Transverse colon (tissue), 4 donors: ENCODE data around the gene GTPBP1. TPM values are rescaled to one million over a fixed set of nuclear protein-coding genes. Genes with fewer than 3 reads are reported as not detected.

Source experiments
- DNase-seq: peaks from one replicate; pipeline ENCODE4 v3.0.0-alpha.2; 2019
- H3K27ac ChIP-seq, 4 donors: fragments of 200-600 bp; sonication (generic); 2 replicates each; pipeline ENCODE4 v1.5.1; 2016 to 2018; ENCODE audit warnings: inconsistent platforms in 4 of 4
- H3K27me3 ChIP-seq: fragments of 200-600 bp; sonication (generic); 2 replicates; pipeline ENCODE4 v1.5.1; 2017; ENCODE audit warnings: inconsistent platforms
- H3K36me3 ChIP-seq, 4 donors: fragments of 200-600 bp; sonication (generic); 2 replicates each; pipeline ENCODE4 v1.5.1; 2017 to 2019; ENCODE audit warnings: inconsistent platforms in 4 of 4
- H3K4me1 ChIP-seq, 4 donors: fragments of 200-600 bp; sonication (generic); 2 replicates each; pipeline ENCODE4 v1.5.1; 2017 to 2020; ENCODE audit warnings: inconsistent platforms in 4 of 4
- H3K4me3 ChIP-seq, 4 donors: fragments of 200-600 bp; sonication (generic); 1 replicate in 1 of 4; 2 replicates in 3 of 4; pipeline versions ENCODE4 v1.5.1 to v1.6.1; 2017 to 2019; ENCODE audit warnings: inconsistent platforms in 4 of 4
- H3K9me3 ChIP-seq, 2 donors: fragments of 200-600 bp; sonication (generic); 2 replicates each; pipeline ENCODE4 v1.5.1; 2017 to 2019; ENCODE audit warnings: inconsistent platforms in 2 of 2
- CTCF ChIP-seq, 5 experiments: fragments of 200-600 bp in 3 of 5; fragments of 450-650 bp in 2 of 5; sonication (generic) in 3 of 5; IDR thresholded peaks; 1 replicate in 2 of 5; 2 replicates in 3 of 5; pipeline ENCODE4 v1.5.1; 2016 to 2017; ENCODE audit warnings: antibody characterized with exemption in 5 of 5, inconsistent platforms in 3 of 5, mild to moderate bottlenecking in 2 of 5, moderate library complexity in 1 of 5
- EP300 ChIP-seq: sonication (generic); formaldehyde crosslinking; IDR thresholded peaks from one replicate; pipeline ENCODE4 v1.6.1; 2017; ENCODE audit warnings: antibody characterized with exemption, low read depth
- POLR2A ChIP-seq: fragments of 450-650 bp; IDR thresholded peaks from one replicate; pipeline ENCODE4 v1.6.1; 2016; ENCODE audit warnings: antibody characterized with exemption, mild to moderate bottlenecking, moderate library complexity
- POLR2AphosphoS5 ChIP-seq, 3 donors: sonication (generic); formaldehyde crosslinking; IDR thresholded peaks; one replicate each; pipeline ENCODE4 v1.6.1; 2016; ENCODE audit warnings: antibody characterized with exemption in 3 of 3
- WGBS, 2 donors: methylation state at CpG; one replicate each; pipeline ENCODE4 v1.1.5; 2018; ENCODE audit warnings: low coverage in 1 of 2; 5-methylcytosine and 5-hydroxymethylcytosine counted together
- in situ Hi-C, 4 donors: fragments of 200-750 bp; cut with MboI; loops; one replicate each; pipeline versions ENCODE4 v1.15.0 to v1.15.1; 2017; ENCODE audit warnings: low sequenced_read_pairs in 3 of 4, low pct_ligation_motif_present in 1 of 4, low pct_unique_long_range_greater_than_20kb in 1 of 4
- intact Hi-C: fragments of 100-400 bp; cut with DNase I; formaldehyde crosslinking; loops from one replicate; pipeline ENCODE4 v1.15.1; 2023; ENCODE audit warnings: low total_unique reads
- total RNA-seq, 4 donors: library from RNA; depleted of rRNA; stranded (reverse); fragments of >200 nt; gene quantifications; one replicate each; pipeline ENCODE4 v1.1.0, GENCODE V29; 2016

Gene GTPBP1
- total RNA-seq, 4 donors from 2014 or later: 51.5 to 84.9 (median 77.6) TPM

- Histone ChIP-seq H3K27me3 (no peaks in the 10 kb centered on the region), H3K27ac (peak overlapping the region; percentile 65 to 98 (median 96)), H3K36me3 (peaks cover 0 to 52% (median 25%) of the 10 kb centered on the region in 4 donors), H3K4me1 (peaks cover 15 to 40% (median 26%) of the 10 kb centered on the region in 4 donors), H3K4me3 (no peak overlapping the region), H3K9me3 (no peaks in the 10 kb centered on the region)
- TF ChIP-seq POLR2A: no peak
- no peak for TF ChIP-seq EP300
- TF ChIP-seq CTCF (IDR thresholded peaks at IDR 0.05): no peak
- no peak for TF ChIP-seq POLR2AphosphoS5 (IDR thresholded peaks at IDR 0.05)
- intact Hi-C loops: no loop called here
- no peak for DNase-seq
- 72% methylated on average over 5 of the region's 12 CpGs; no CpG with 5 or more reads in 1 of the 2 donors for WGBS, 2 donors
- in situ Hi-C loops: no loop called here
Measured at GRCh38 chr22:38751066-38751421, 45.3 kb downstream of the GTPBP1 start.

GRCh38 chr22:38751422-38752346, 45.9 kb downstream of the GTPBP1 start:
- in situ Hi-C loops: no loop called here
- intact Hi-C loops: no loop called here
- WGBS, 2 donors: 71 to 80% methylated on average over 1 to 22 of the region's 24 CpGs
- peak; percentile 83 for DNase-seq
- peak overlapping the region in 1 of 4 donors; percentile 10 for H3K4me3 ChIP-seq
- no peaks in the 10 kb centered on the region for H3K9me3 ChIP-seq
- peaks cover 0 to 50% (median 23%) of the 10 kb centered on the region in 4 donors for H3K36me3 ChIP-seq
- peak in 1 of 3 donors; percentile 32 for TF ChIP-seq POLR2AphosphoS5 (IDR thresholded peaks at IDR 0.05)
- no peak for TF ChIP-seq CTCF (IDR thresholded peaks at IDR 0.05)
- no peak for TF ChIP-seq EP300
- H3K27me3 ChIP-seq: no peaks in the 10 kb centered on the region
- H3K4me1 ChIP-seq: peaks cover 18 to 42% (median 30%) of the 10 kb centered on the region in 4 donors
- peak overlapping the region; percentile 65 to 98 (median 96) for H3K27ac ChIP-seq

GRCh38 chr22:38753948-38754750, 48.4 kb downstream of the GTPBP1 start:
- 18 to 26% methylated on average over 4 to 9 of the region's 12 CpGs for WGBS, 2 donors
- DNase-seq: peak; percentile 73
- H3K4me1 ChIP-seq: peaks cover 18 to 50% (median 36%) of the 10 kb centered on the region in 4 donors
- peaks cover 0 to 33% (median 13%) of the 10 kb centered on the region in 4 donors for H3K36me3 ChIP-seq
- peak overlapping the region; percentile 15 to 82 (median 68) for H3K4me3 ChIP-seq
- in situ Hi-C loops (no loop called here), intact Hi-C loops (loop anchor here (2.0 kb wide), 1 partner anchor 53 kb away; the partner anchor contains the start of gene JOSD1)
- peak overlapping the region; percentile 93 to 98 (median 96) for H3K27ac ChIP-seq
- TF ChIP-seq CTCF (IDR thresholded peaks at IDR 0.05): no peak
- peak in 1 of 3 donors; percentile 35 for TF ChIP-seq POLR2AphosphoS5 (IDR thresholded peaks at IDR 0.05)
- H3K27me3 ChIP-seq: no peaks in the 10 kb centered on the region
- no peaks in the 10 kb centered on the region for H3K9me3 ChIP-seq

GRCh38 chr22:38754751-38755154, 49.0 kb downstream of the GTPBP1 start:
- TF ChIP-seq EP300: no peak
- TF ChIP-seq POLR2AphosphoS5 (IDR thresholded peaks at IDR 0.05): no peak
- no peak for TF ChIP-seq CTCF (IDR thresholded peaks at IDR 0.05)
- no peak for TF ChIP-seq POLR2A
- WGBS, 2 donors: 3 to 6% methylated on average over 7 to 12 of the region's 12 CpGs
- peak overlapping the region; percentile 58 to 82 (median 68) for H3K4me3 ChIP-seq
- peak; percentile 54 for DNase-seq
- peaks cover 0 to 27% (median 10%) of the 10 kb centered on the region in 4 donors for H3K36me3 ChIP-seq
- intact Hi-C loops (loop anchor here (2.0 kb wide), 1 partner anchor 54 kb away; the partner anchor contains the start of gene JOSD1), in situ Hi-C loops (no loop called here)
- peaks cover 18 to 50% (median 36%) of the 10 kb centered on the region in 4 donors for H3K4me1 ChIP-seq
- H3K9me3 ChIP-seq: no peaks in the 10 kb centered on the region
- no peaks in the 10 kb centered on the region for H3K27me3 ChIP-seq
- H3K27ac ChIP-seq: peak overlapping the region; percentile 93 to 98 (median 96)
